Measurements from ENCODE around the gene DIPK2A. TPM values are rescaled to one million over a fixed set of nuclear protein-coding genes. Genes with fewer than 3 reads are reported as not detected.

Gene DIPK2A
- total RNA-seq, 1 experiment from 2014 or later = 11.5 TPM

GRCh38 chr3:143972505-143973258, 1.1 kb downstream of the DIPK2A start:
- peak; percentile 79 for DNase-seq (ENCODE audit: low read depth, low spot score)
- in situ Hi-C loops (cut with HindIII; ENCODE audit: low pct_unique_long_range_greater_than_20kb, low sequenced_read_pairs) = no loop called here

GRCh38 chr3:143973259-143974021, 1.8 kb downstream of the DIPK2A start:
- in situ Hi-C loops (cut with HindIII; ENCODE audit: low pct_unique_long_range_greater_than_20kb, low sequenced_read_pairs) = no loop called here
- peak; percentile 44 for DNase-seq (ENCODE audit: low read depth, low spot score)

GRCh38 chr3:143974271-143975238, 2.9 kb downstream of the DIPK2A start:
- DNase-seq (ENCODE audit: low read depth, low spot score) = no peak
- in situ Hi-C loops (cut with HindIII; ENCODE audit: low pct_unique_long_range_greater_than_20kb, low sequenced_read_pairs) = no loop called here

GRCh38 chr3:143975554-143976152, 4.0 kb downstream of the DIPK2A start:
- peak; percentile 46 for DNase-seq (ENCODE audit: low read depth, low spot score)
- in situ Hi-C loops (cut with HindIII; ENCODE audit: low pct_unique_long_range_greater_than_20kb, low sequenced_read_pairs) = no loop called here

GRCh38 chr3:143977341-143978262, 6.0 kb downstream of the DIPK2A start:
- DNase-seq (ENCODE audit: low read depth, low spot score) = no peak
- in situ Hi-C loops (cut with HindIII; ENCODE audit: low pct_unique_long_range_greater_than_20kb, low sequenced_read_pairs) = no loop called here

- in situ Hi-C loops (cut with HindIII; ENCODE audit: low pct_unique_long_range_greater_than_20kb, low sequenced_read_pairs) = no loop called here
- DNase-seq (ENCODE audit: low read depth, low spot score) = no peak
Observed at GRCh38 chr3:143978263-143978631, 6.6 kb downstream of the DIPK2A start.

GRCh38 chr3:143979041-143979440, 7.4 kb downstream of the DIPK2A start:
- in situ Hi-C loops (cut with HindIII; ENCODE audit: low pct_unique_long_range_greater_than_20kb, low sequenced_read_pairs) = no loop called here

GRCh38 chr3:143979813-143980212, 8.2 kb downstream of the DIPK2A start:
- no peak for DNase-seq (ENCODE audit: low read depth, low spot score)
- in situ Hi-C loops (cut with HindIII; ENCODE audit: low pct_unique_long_range_greater_than_20kb, low sequenced_read_pairs) = no loop called here

More at GRCh38 chr3:143979041-143979440, 7.4 kb downstream of the DIPK2A start:
- DNase-seq (ENCODE audit: low read depth, low spot score) = no peak

- in situ Hi-C loops (cut with HindIII; ENCODE audit: low pct_unique_long_range_greater_than_20kb, low sequenced_read_pairs) = no loop called here
- peak; percentile 52 for DNase-seq (ENCODE audit: low read depth, low spot score)
Observed at GRCh38 chr3:143988306-143988705, 16.7 kb downstream of the DIPK2A start.

GRCh38 chr3:143989461-143989860, 17.8 kb downstream of the DIPK2A start:
- in situ Hi-C loops (cut with HindIII; ENCODE audit: low pct_unique_long_range_greater_than_20kb, low sequenced_read_pairs) = no loop called here
- no peak for DNase-seq (ENCODE audit: low read depth, low spot score)

- in situ Hi-C loops (cut with HindIII; ENCODE audit: low pct_unique_long_range_greater_than_20kb, low sequenced_read_pairs) = no loop called here
Observed at GRCh38 chr3:143991713-143992112, 20.1 kb downstream of the DIPK2A start.

GRCh38 chr3:143998266-143998665, 26.6 kb downstream of the DIPK2A start:
- in situ Hi-C loops (cut with HindIII; ENCODE audit: low pct_unique_long_range_greater_than_20kb, low sequenced_read_pairs) = no loop called here
- DNase-seq (ENCODE audit: low read depth, low spot score) = no peak

More at GRCh38 chr3:143991713-143992112, 20.1 kb downstream of the DIPK2A start:
- no peak for DNase-seq (ENCODE audit: low read depth, low spot score)

GRCh38 chr3:144003051-144003450, 31.4 kb downstream of the DIPK2A start:
- in situ Hi-C loops (cut with HindIII; ENCODE audit: low pct_unique_long_range_greater_than_20kb, low sequenced_read_pairs) = no loop called here
- DNase-seq (ENCODE audit: low read depth, low spot score) = no peak

GRCh38 chr3:144010371-144010770, 38.7 kb downstream of the DIPK2A start:
- in situ Hi-C loops (cut with HindIII; ENCODE audit: low pct_unique_long_range_greater_than_20kb, low sequenced_read_pairs) = no loop called here
- DNase-seq (ENCODE audit: low read depth, low spot score) = no peak

GRCh38 chr3:144011251-144011799, 39.7 kb downstream of the DIPK2A start:
- in situ Hi-C loops (cut with HindIII; ENCODE audit: low pct_unique_long_range_greater_than_20kb, low sequenced_read_pairs) = no loop called here
- no peak for DNase-seq (ENCODE audit: low read depth, low spot score)

- in situ Hi-C loops (cut with HindIII; ENCODE audit: low pct_unique_long_range_greater_than_20kb, low sequenced_read_pairs) = no loop called here
- DNase-seq (ENCODE audit: low read depth, low spot score) = no peak
Observed at GRCh38 chr3:144015133-144015532, 43.5 kb downstream of the DIPK2A start.
